Neural crest cell (in vitro differentiated cells): ENCODE data around the gene CRY1. TPM values are rescaled to one million over a fixed set of nuclear protein-coding genes. Genes with fewer than 3 reads are reported as not detected.

Experiments
- DNase-seq: peaks from one replicate; pipeline ENCODE4 v3.0.0; 2021; ENCODE audit warnings: low read depth, mixed read lengths, low spot score
- H3K27ac Mint-ChIP-seq: one replicate; pipeline ENCODE4 v1.8.0; 2021; ENCODE audit warnings: mild to moderate bottlenecking, mixed read lengths; ENCODE audit not compliant: unreplicated experiment
- H3K27me3 Mint-ChIP-seq: 2 replicates; pipeline ENCODE4 v1.8.0; 2021; ENCODE audit warnings: low read depth, mild to moderate bottlenecking, mixed read lengths
- H3K36me3 Mint-ChIP-seq: 2 replicates; pipeline ENCODE4 v1.8.0; 2021; ENCODE audit warnings: low read depth, mild to moderate bottlenecking, mixed read lengths
- H3K4me1 Mint-ChIP-seq: 2 replicates; pipeline ENCODE4 v1.8.0; 2021; ENCODE audit warnings: mixed read lengths
- H3K4me3 Mint-ChIP-seq: one replicate; pipeline ENCODE4 v1.8.0; 2021; ENCODE audit warnings: mild to moderate bottlenecking, mixed read lengths
- H3K9me3 Mint-ChIP-seq: 2 replicates; pipeline ENCODE4 v1.8.0; 2021; ENCODE audit warnings: mixed read lengths
- CTCF ChIP-seq: fragments of 200-600 bp; sonication (generic); conservative IDR thresholded peaks from 2 replicates; pipeline ENCODE4 v1.5.0; 2021; ENCODE audit warnings: antibody characterized with exemption, mild to moderate bottlenecking
- total RNA-seq: library from RNA; stranded (reverse); gene quantifications from 2 replicates; pipeline ENCODE4 v1.2.1, GENCODE V29; 2021

CRY1 gene
- total RNA-seq, 1 donor from 2014 or later, result 24.8 TPM

GRCh38 chr12:107101651-107102050 lies 8.3 kb upstream of the CRY1 start:
- no peak for DNase-seq
- Mint-ChIP-seq H3K9me3 (peaks cover 3% of the 10 kb centered on the region), H3K27ac (no peak overlapping the region), H3K36me3 (no peaks in the 10 kb centered on the region), H3K4me1 (no peaks in the 10 kb centered on the region), H3K27me3 (peaks cover 21% of the 10 kb centered on the region), H3K4me3 (no peak overlapping the region)
- TF ChIP-seq CTCF, result no peak

- H3K4me1 Mint-ChIP-seq, result no peaks in the 10 kb centered on the region
- DNase-seq, result no peak
- H3K4me3 Mint-ChIP-seq, result no peak overlapping the region
- peaks cover 15% of the 10 kb centered on the region for H3K27me3 Mint-ChIP-seq
- no peak overlapping the region for H3K27ac Mint-ChIP-seq
- no peak for TF ChIP-seq CTCF
- no peaks in the 10 kb centered on the region for H3K36me3 Mint-ChIP-seq
- peaks cover 9% of the 10 kb centered on the region for H3K9me3 Mint-ChIP-seq
Observed at GRCh38 chr12:107099917-107100316, 6.6 kb upstream of the CRY1 start.

GRCh38 chr12:107096571-107096970 lies 3.2 kb upstream of the CRY1 start:
- Mint-ChIP-seq H3K27ac (no peak overlapping the region), H3K27me3 (peaks cover 15% of the 10 kb centered on the region), H3K4me3 (no peak overlapping the region), H3K9me3 (peaks cover 9% of the 10 kb centered on the region), H3K36me3 (no peaks in the 10 kb centered on the region), H3K4me1 (peaks cover 8% of the 10 kb centered on the region)
- no peak for DNase-seq
- no peak for TF ChIP-seq CTCF

GRCh38 chr12:107094183-107094448 lies 767 bp upstream of the CRY1 start:
- peak overlapping the region; percentile 86 for H3K27ac Mint-ChIP-seq

GRCh38 chr12:107092669-107093416 lies 506 bp downstream of the CRY1 start:
- Mint-ChIP-seq H3K4me1 (peaks cover 8% of the 10 kb centered on the region), H3K4me3 (no peak overlapping the region), H3K9me3 (peaks cover 9% of the 10 kb centered on the region), H3K36me3 (no peaks in the 10 kb centered on the region), H3K27me3 (peaks cover 6% of the 10 kb centered on the region), H3K27ac (no peak overlapping the region)
- no peak for DNase-seq
- TF ChIP-seq CTCF, result no peak

More at GRCh38 chr12:107094183-107094448, 767 bp upstream of the CRY1 start:
- H3K4me1 Mint-ChIP-seq, result peaks cover 8% of the 10 kb centered on the region
- peaks cover 9% of the 10 kb centered on the region for H3K9me3 Mint-ChIP-seq
- H3K27me3 Mint-ChIP-seq, result peaks cover 9% of the 10 kb centered on the region
- DNase-seq, result no peak
- no peaks in the 10 kb centered on the region for H3K36me3 Mint-ChIP-seq
- TF ChIP-seq CTCF, result no peak
- no peak overlapping the region for H3K4me3 Mint-ChIP-seq
